Measurements from ENCODE around the gene TTLL11. TPM values are rescaled to one million over a fixed set of nuclear protein-coding genes. Genes with fewer than 3 reads are reported as not detected.

TTLL11 gene
- total RNA-seq, 1 donor, result 6.2 TPM

- no peak overlapping the region for H3K4me2 ChIP-seq (ENCODE audit: insufficient read depth, low read length)
- peaks cover 2% of the 10 kb centered on the region for H3K79me2 ChIP-seq (ENCODE audit: insufficient read depth, low read length)
- no peaks in the 10 kb centered on the region for H4K20me1 ChIP-seq (ENCODE audit: insufficient read depth, low read length)
- TF ChIP-seq CTCF (IDR thresholded peaks at IDR 0.05; ENCODE audit: extremely low read depth, low read depth, low read length), result no peak
- no peaks in the 10 kb centered on the region for H3K27me3 ChIP-seq (ENCODE audit: insufficient read depth, low read length)
- H3K4me1 ChIP-seq (ENCODE audit: insufficient read depth, low read length), result no peaks in the 10 kb centered on the region
- no peak overlapping the region for H3K27ac ChIP-seq (ENCODE audit: low read depth, low read length)
- DNase-seq (ENCODE audit: insufficient read length, low spot score, missing footprints), result peak; percentile 60
- H3K36me3 ChIP-seq (ENCODE audit: insufficient read depth, low read length), result no peaks in the 10 kb centered on the region
- H2AFZ ChIP-seq (ENCODE audit: low read length), result no peak overlapping the region
- no peaks in the 10 kb centered on the region for H3K9me3 ChIP-seq (ENCODE audit: low read depth, low read length)
- no peak overlapping the region for H3K4me3 ChIP-seq (ENCODE audit: insufficient read depth, low read length)
These were observed 309.3 kb downstream of the TTLL11 start for GRCh38 chr9:121783521-121784507.

DNA sequence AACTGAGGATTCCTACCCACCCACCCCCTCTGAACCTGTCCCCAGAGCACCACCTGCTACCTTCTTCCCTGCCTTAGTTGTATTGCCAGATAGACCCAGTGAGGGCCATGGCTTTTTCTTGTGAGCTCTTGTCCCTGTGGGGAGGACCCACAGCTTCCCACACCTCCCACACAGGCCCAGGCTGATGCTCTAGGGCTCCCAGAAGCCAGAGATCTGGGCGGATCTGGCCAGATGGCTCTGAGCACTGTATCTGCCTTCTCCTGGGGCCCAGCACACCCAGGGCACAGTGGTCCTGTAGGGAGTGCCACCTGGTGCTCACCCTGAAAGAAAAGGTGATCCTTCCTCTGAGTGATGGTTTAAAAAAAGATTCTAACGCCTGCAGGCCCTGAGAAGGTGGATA lies 310.0 kb downstream of the TTLL11 start:
- H4K20me1 ChIP-seq (ENCODE audit: insufficient read depth, low read length), result no peaks in the 10 kb centered on the region
- no peaks in the 10 kb centered on the region for H3K27me3 ChIP-seq (ENCODE audit: insufficient read depth, low read length)
- peaks cover under 1% of the 10 kb centered on the region for H3K9me3 ChIP-seq (ENCODE audit: low read depth, low read length)
- H3K4me2 ChIP-seq (ENCODE audit: insufficient read depth, low read length), result no peak overlapping the region
- DNase-seq (ENCODE audit: insufficient read length, low spot score, missing footprints), result peak; percentile 56
- no peak overlapping the region for H3K4me3 ChIP-seq (ENCODE audit: insufficient read depth, low read length)
- H2AFZ ChIP-seq (ENCODE audit: low read length), result no peak overlapping the region
- H3K36me3 ChIP-seq (ENCODE audit: insufficient read depth, low read length), result peaks cover 4% of the 10 kb centered on the region
- no peak for TF ChIP-seq CTCF (IDR thresholded peaks at IDR 0.05; ENCODE audit: extremely low read depth, low read depth, low read length)
- peaks cover 2% of the 10 kb centered on the region for H3K79me2 ChIP-seq (ENCODE audit: insufficient read depth, low read length)
- H3K27ac ChIP-seq (ENCODE audit: low read depth, low read length), result no peak overlapping the region
- H3K4me1 ChIP-seq (ENCODE audit: insufficient read depth, low read length), result no peaks in the 10 kb centered on the region

GRCh38 chr9:121782514-121783110 lies 310.5 kb downstream of the TTLL11 start:
- H3K9me3 ChIP-seq (ENCODE audit: low read depth, low read length), result peaks cover 1% of the 10 kb centered on the region
- peaks cover 8% of the 10 kb centered on the region for H3K36me3 ChIP-seq (ENCODE audit: insufficient read depth, low read length)
- TF ChIP-seq CTCF (IDR thresholded peaks at IDR 0.05; ENCODE audit: extremely low read depth, low read depth, low read length), result no peak
- H4K20me1 ChIP-seq (ENCODE audit: insufficient read depth, low read length), result no peaks in the 10 kb centered on the region
- no peaks in the 10 kb centered on the region for H3K27me3 ChIP-seq (ENCODE audit: insufficient read depth, low read length)
- H3K79me2 ChIP-seq (ENCODE audit: insufficient read depth, low read length), result peaks cover 2% of the 10 kb centered on the region
- no peak overlapping the region for H3K27ac ChIP-seq (ENCODE audit: low read depth, low read length)
- H3K4me2 ChIP-seq (ENCODE audit: insufficient read depth, low read length), result no peak overlapping the region
- peak; percentile 71 for DNase-seq (ENCODE audit: insufficient read length, low spot score, missing footprints)
- no peak overlapping the region for H3K4me3 ChIP-seq (ENCODE audit: insufficient read depth, low read length)
- no peak overlapping the region for H2AFZ ChIP-seq (ENCODE audit: low read length)
- H3K4me1 ChIP-seq (ENCODE audit: insufficient read depth, low read length), result no peaks in the 10 kb centered on the region
